GM23248 (cell line): Measurements from ENCODE around the gene STIL. TPM values are rescaled to one million over a fixed set of nuclear protein-coding genes. Genes with fewer than 3 reads are reported as not detected.
A peak's percentile ranks its signal among the peaks of the same experiment; 100 is the strongest.
"Not testable (repeated sequence)": the region's sequence is repeated elsewhere in the genome, so short reads cannot be mapped to it uniquely, and the experiment has no call there.

Source experiments
- DNase-seq: peaks from one replicate; pipeline ENCODE4 v3.0.0-alpha.2; 2015
- H2AFZ ChIP-seq: fragments of 200-600 bp; sonication (generic); 2 replicates; pipeline ENCODE4 v1.6.1; 2016; ENCODE audit warnings: antibody characterized with exemption
- H3F3A ChIP-seq: fragments of 200-600 bp; sonication (generic); 2 replicates; pipeline ENCODE4 v1.6.1; 2016; ENCODE audit warnings: mild to moderate bottlenecking, antibody characterized with exemption, mixed run types; ENCODE audit not compliant: insufficient read depth
- H3K27ac ChIP-seq: fragments of 200-600 bp; sonication (generic); 2 replicates; pipeline ENCODE4 v1.5.1; 2016; ENCODE audit warnings: mild to moderate bottlenecking
- H3K27me3 ChIP-seq: fragments of 200-600 bp; sonication (generic); replicated peaks from 2 replicates; pipeline ENCODE4 v1.6.1; 2016; ENCODE audit warnings: mild to moderate bottlenecking; ENCODE audit not compliant: insufficient read depth
- H3K36me3 ChIP-seq: fragments of 200-600 bp; sonication (generic); 2 replicates; pipeline ENCODE4 v1.6.1; 2016; ENCODE audit warnings: low read depth, mild to moderate bottlenecking
- H3K4me1 ChIP-seq: fragments of 200-600 bp; sonication (generic); 2 replicates; pipeline ENCODE4 v1.6.1; 2016; ENCODE audit warnings: mild to moderate bottlenecking; ENCODE audit not compliant: insufficient read depth
- H3K4me2 ChIP-seq: fragments of 200-600 bp; sonication (generic); one replicate; pipeline ENCODE4 v1.6.1; 2016; ENCODE audit warnings: mild to moderate bottlenecking; ENCODE audit not compliant: unreplicated experiment
- H3K4me3 ChIP-seq: fragments of 200-600 bp; sonication (generic); 2 replicates; pipeline ENCODE4 v1.5.1; 2016; ENCODE audit warnings: mild to moderate bottlenecking
- H3K79me2 ChIP-seq: fragments of 200-600 bp; sonication (generic); 2 replicates; pipeline ENCODE4 v1.6.1; 2016; ENCODE audit warnings: mild to moderate bottlenecking; ENCODE audit not compliant: insufficient read depth
- H3K9ac ChIP-seq: fragments of 200-600 bp; sonication (generic); 2 replicates; pipeline ENCODE4 v1.6.1; 2016; ENCODE audit warnings: mild to moderate bottlenecking
- H3K9me2 ChIP-seq: fragments of 200-600 bp; sonication (generic); 2 replicates; pipeline ENCODE4 v1.6.1; 2016; ENCODE audit warnings: mixed run types, mild to moderate bottlenecking, moderate library complexity; ENCODE audit not compliant: insufficient read depth
- H3K9me3 ChIP-seq: fragments of 200-600 bp; sonication (generic); one replicate; pipeline ENCODE4 v1.6.1; 2017; ENCODE audit warnings: low read depth
- H4K20me1 ChIP-seq: fragments of 200-600 bp; sonication (generic); 2 replicates; pipeline ENCODE4 v1.6.0; 2016; ENCODE audit not compliant: insufficient read depth
- EZH2 ChIP-seq: fragments of 200-600 bp; sonication (generic); IDR thresholded peaks from 2 replicates; pipeline ENCODE4 v1.6.1; 2018; ENCODE audit warnings: antibody characterized with exemption, mild to moderate bottlenecking; ENCODE audit not compliant: insufficient read depth, poor library complexity, severe bottlenecking
- EZH2phosphoT487 ChIP-seq: fragments of 200-600 bp; sonication (generic); IDR thresholded peaks from 2 replicates; pipeline ENCODE4 v1.6.1; 2018; ENCODE audit warnings: antibody characterized with exemption, moderate library complexity, mild to moderate bottlenecking, low read depth; ENCODE audit not compliant: insufficient read depth
- WGBS, 2 experiments: methylation state at CpG; one replicate each; pipeline ENCODE4 v1.1.6; 2015 to 2017; ENCODE audit warnings: low lambda C conversion rate in 2 of 2, low coverage in 1 of 2; ENCODE audit errors: missing lambda C conversion rate in 2 of 2; 5-methylcytosine and 5-hydroxymethylcytosine counted together
- in situ Hi-C: fragments of 300-500 bp; cut with MboI; formaldehyde crosslinking; loops from 2 replicates; pipeline ENCODE4 v1.15.0; 2020
- polyA plus RNA-seq: library from polyadenylated mRNA; unstranded; fragments of >200 nt; fragmentation: Nextera tagmentation; extraction: Ambion mirVana; gene quantifications from 2 replicates; pipeline ENCODE4 v1.2.1, GENCODE V29; 2016
- total RNA-seq: library from RNA; depleted of rRNA; stranded (reverse); fragments of >200 nt; shearing (Covaris generic); gene quantifications from 2 replicates; pipeline ENCODE4 v1.2.3, GENCODE V29; 2014

The STIL gene
- total and polyA plus RNA-seq, 2 experiments from 2014 or later, result 7.2 to 17.1 TPM

DNA sequence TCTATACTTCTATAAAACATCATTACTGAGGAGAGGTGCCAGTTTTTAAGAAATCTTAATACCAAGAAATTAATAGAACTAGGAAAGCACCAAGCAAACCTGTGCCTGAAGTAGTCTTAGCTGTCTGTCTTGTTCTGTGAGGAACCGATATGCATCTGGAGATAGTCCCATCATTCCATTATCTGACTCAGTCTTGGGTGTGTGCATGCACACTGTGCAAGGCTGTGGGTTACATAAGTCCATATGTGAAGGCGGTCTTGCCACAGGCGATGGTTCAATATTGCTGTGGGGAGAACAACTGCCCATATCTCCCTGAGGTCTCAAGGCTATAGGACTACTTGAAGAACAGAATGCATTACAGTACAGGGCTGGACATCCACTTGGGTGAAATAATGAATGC, 33.8 kb downstream of the STIL start:
- Histone ChIP-seq H2AFZ (no peak overlapping the region), H3K4me1 (peaks cover 6% of the 10 kb centered on the region; the same call in 1 of the 2 replicates), H3K27ac (no peak overlapping the region), H3K27me3 (no peaks in the 10 kb centered on the region), H3K79me2 (peaks cover 46% of the 10 kb centered on the region; the same call in 1 of the 2 replicates), H4K20me1 (no peaks in the 10 kb centered on the region), H3K9me2 (no peaks in the 10 kb centered on the region), H3K36me3 (no peaks in the 10 kb centered on the region; the same call in 1 of the 2 replicates), H3K4me3 (no peak overlapping the region), H3K9ac (no peak overlapping the region), H3K9me3 (no peaks in the 10 kb centered on the region), H3K4me2 (no peak overlapping the region), H3F3A (0 out of 2 replicates have a peak, but pooled peaks cover 4% of the 10 kb centered on the region)
- in situ Hi-C loops, result no loop called here
- DNase-seq, result peak; percentile 56
- WGBS, 2 experiments, result 55 to 65% methylated on average over 3 of the region's 3 CpGs
- TF ChIP-seq EZH2 (no peak), EZH2phosphoT487 (no peak)

DNA sequence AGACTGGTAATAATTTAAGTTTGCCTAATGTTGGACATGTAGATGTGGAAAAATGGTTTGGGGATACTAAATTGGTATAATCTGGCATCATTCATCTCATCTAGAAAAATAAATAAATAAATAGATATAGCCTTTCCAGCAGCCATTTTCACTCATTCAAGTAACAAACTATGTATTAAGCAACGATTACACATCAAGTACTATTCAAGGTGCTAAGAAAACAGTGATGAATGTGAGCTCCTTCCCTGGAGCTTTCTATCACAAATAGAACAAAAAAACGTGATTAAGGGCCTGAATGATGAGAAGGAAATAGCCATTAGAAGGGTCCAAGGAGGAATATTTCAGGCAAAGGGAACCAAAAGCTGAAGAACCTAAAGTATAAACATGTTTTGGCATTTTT, 37.1 kb downstream of the STIL start:
- Histone ChIP-seq H3F3A (0 out of 2 replicates have a peak, but pooled peaks cover 4% of the 10 kb centered on the region), H3K9me3 (no peaks in the 10 kb centered on the region), H3K4me3 (no peak overlapping the region), H3K9me2 (no peaks in the 10 kb centered on the region), H3K79me2 (peaks cover 61% of the 10 kb centered on the region), H3K9ac (no peak overlapping the region), H3K4me1 (peaks cover 6% of the 10 kb centered on the region; the same call in 1 of the 2 replicates), H4K20me1 (no peaks in the 10 kb centered on the region), H2AFZ (no peak overlapping the region), H3K27ac (no peak overlapping the region), H3K36me3 (no peaks in the 10 kb centered on the region; the same call in 1 of the 2 replicates), H3K4me2 (no peak overlapping the region), H3K27me3 (no peaks in the 10 kb centered on the region)
- DNase-seq, result no peak
- in situ Hi-C loops, result no loop called here
- 92 to 96% methylated on average over 2 of the region's 2 CpGs for WGBS, 2 experiments
- TF ChIP-seq EZH2phosphoT487 (no peak), EZH2 (no peak)

DNA sequence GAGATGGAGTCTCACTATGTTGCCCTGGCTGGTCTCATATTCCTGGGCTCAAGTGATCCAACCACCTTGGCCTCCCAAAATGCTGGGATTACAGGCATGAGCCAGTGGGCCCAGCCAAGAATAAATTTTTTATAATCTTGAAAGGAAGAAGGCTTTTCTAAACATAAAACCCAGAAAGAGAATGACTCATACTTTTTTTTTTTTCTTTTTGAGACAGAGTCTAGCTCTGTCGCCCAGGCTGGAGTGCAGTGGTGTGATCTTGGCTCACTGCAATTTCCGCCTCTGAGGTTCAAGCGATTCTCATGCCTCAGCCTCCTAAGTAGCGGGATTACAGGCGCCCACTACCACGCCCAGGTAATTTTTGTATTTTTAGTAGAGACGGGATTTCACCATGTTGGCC, 38.1 kb downstream of the STIL start:
- H3K4me1 ChIP-seq, H3F3A ChIP-seq, H2AFZ ChIP-seq, H3K4me2 ChIP-seq, H3K9ac ChIP-seq, H3K4me3 ChIP-seq, H3K9me3 ChIP-seq, H3K27me3 ChIP-seq, H4K20me1 ChIP-seq, H3K36me3 ChIP-seq, H3K27ac ChIP-seq, in situ Hi-C loops, H3K9me2 ChIP-seq, DNase-seq: not testable (repeated sequence)
- H3K79me2 ChIP-seq, result peaks cover 61% of the 10 kb centered on the region
- WGBS, 2 experiments, result 90 to 91% methylated on average over 7 of the region's 7 CpGs

DNA sequence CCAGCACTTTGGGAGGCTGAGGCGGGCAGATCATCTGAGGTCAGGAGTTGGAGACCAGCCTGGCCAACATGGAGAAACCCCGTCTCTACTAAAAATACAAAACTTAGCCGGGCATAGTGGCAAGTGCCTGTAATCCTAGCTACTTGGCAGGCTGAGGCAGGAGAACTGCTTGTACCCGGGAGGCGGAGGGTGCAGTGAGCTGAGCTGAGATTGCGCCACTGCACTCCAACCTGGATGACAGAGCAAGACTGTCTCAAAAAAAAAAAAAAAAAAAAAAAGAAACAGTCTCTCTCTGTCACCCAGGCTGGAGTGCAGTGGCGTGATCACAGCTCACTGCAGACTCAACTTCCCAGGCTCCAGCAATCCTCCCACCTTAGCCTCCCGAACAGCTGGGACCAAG, 48.4 kb downstream of the STIL start:
- H3K27ac ChIP-seq, H3K27me3 ChIP-seq, H3F3A ChIP-seq, H3K4me3 ChIP-seq, H3K9ac ChIP-seq, H3K9me2 ChIP-seq, H4K20me1 ChIP-seq, DNase-seq, H3K4me1 ChIP-seq, H3K4me2 ChIP-seq, in situ Hi-C loops, H3K9me3 ChIP-seq, H2AFZ ChIP-seq, H3K79me2 ChIP-seq: not testable (repeated sequence)
- 93 to 95% methylated on average over 8 of the region's 8 CpGs for WGBS, 2 experiments
- H3K36me3 ChIP-seq, result 0 out of 2 replicates have a peak, but pooled peaks cover 10% of the 10 kb centered on the region

DNA sequence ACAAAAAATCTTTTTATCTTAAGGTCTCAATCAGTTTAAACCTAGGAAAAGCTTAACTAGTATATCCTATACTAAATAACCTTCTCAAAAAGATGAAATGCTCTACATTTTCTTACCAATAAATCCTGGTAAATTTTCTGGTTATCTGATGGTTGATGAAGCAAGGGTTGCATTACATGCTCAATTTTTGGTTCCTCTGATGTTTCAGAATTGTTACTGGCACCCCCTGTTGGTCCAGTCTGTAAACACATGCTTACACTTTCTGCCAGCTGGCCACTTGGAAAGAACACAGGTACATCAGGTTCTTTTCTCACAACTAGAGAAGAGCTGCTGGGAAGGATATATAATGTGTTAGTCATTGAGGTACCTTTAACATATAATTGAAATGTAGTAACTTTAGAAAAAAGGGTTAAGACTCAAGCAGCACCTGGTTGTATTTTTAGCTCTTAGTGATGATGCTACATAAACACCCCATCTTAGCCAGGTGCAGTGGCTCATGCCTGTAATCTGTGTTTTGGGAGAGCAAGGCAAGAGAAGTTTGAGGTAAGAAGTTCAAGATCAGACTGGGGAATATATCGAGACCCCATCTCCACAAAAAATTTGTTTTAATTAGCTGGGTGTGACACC, 51.0 kb downstream of the STIL start:
- Histone ChIP-seq H3K36me3 (0 out of 2 replicates have a peak, but pooled peaks cover 15% of the 10 kb centered on the region), H3F3A (no peaks in the 10 kb centered on the region), H2AFZ (no peak overlapping the region), H3K4me3 (no peak overlapping the region), H3K4me1 (no peaks in the 10 kb centered on the region), H3K9me3 (no peaks in the 10 kb centered on the region), H3K27me3 (no peaks in the 10 kb centered on the region), H3K9me2 (no peaks in the 10 kb centered on the region), H3K27ac (no peak overlapping the region), H3K4me2 (no peak overlapping the region), H3K79me2 (no peaks in the 10 kb centered on the region), H3K9ac (no peak overlapping the region), H4K20me1 (no peaks in the 10 kb centered on the region)
- DNase-seq, result peak; percentile 73
- no peak for TF ChIP-seq EZH2
- no peak for TF ChIP-seq EZH2phosphoT487
- WGBS, 2 experiments, result 93 to 100% methylated on average over 1 of the region's 1 CpG
- in situ Hi-C loops, result no loop called here
